ENCODE data around the gene RUFY4.
"Not testable (repeated sequence)": the region's sequence is repeated elsewhere in the genome, so short reads cannot be mapped to it uniquely, and the experiment has no call there.

DNA sequence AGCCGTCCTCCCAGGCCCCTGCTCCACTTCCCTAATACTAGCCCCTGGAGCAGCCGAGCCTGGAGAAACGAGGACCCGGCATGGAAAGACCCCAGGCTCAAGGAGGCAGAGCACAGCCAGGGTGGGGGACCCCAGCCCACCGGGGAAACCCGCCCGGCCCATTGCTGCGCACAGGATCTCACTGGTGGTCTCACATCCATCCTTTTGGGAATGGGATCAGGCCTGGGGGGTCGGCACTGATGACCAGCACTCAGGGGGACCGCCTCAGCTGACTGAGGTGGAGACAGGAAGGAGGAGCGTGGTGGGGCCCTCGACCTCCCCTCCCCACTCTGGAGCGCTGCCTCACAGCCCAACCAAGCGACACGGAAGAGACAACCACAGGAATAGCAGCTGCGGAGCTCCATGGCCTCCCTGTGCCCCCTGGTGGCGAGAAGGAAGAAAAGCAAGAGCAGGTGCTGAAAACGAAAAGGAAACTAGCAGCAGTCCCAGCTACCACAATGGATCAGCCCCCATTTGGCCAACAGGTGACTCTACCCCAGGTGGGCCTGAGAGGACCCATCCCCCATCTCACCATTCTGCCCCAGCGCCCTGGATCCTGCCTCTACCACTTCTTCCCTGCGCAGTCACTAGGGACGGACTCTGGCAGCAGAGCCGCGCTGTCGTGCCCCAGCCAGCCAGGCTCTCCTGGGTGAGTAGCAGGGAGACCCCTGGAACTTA is 34.4 kb upstream of the RUFY4 start:
- not testable (repeated sequence) for TF ChIP-seq CHAMP1 (IDR thresholded peaks at IDR 0.05); POLR2AphosphoS5 (IDR thresholded peaks at IDR 0.05; ENCODE audit: control insufficient read depth, insufficient read depth, low read depth, low read length); EGR1 (conservative IDR thresholded peaks at IDR 0.05); MAFK (IDR thresholded peaks at IDR 0.05; ENCODE audit: low read length); SMARCA4 (IDR thresholded peaks at IDR 0.05)
- TF ChIP-seq, protein P1, sequence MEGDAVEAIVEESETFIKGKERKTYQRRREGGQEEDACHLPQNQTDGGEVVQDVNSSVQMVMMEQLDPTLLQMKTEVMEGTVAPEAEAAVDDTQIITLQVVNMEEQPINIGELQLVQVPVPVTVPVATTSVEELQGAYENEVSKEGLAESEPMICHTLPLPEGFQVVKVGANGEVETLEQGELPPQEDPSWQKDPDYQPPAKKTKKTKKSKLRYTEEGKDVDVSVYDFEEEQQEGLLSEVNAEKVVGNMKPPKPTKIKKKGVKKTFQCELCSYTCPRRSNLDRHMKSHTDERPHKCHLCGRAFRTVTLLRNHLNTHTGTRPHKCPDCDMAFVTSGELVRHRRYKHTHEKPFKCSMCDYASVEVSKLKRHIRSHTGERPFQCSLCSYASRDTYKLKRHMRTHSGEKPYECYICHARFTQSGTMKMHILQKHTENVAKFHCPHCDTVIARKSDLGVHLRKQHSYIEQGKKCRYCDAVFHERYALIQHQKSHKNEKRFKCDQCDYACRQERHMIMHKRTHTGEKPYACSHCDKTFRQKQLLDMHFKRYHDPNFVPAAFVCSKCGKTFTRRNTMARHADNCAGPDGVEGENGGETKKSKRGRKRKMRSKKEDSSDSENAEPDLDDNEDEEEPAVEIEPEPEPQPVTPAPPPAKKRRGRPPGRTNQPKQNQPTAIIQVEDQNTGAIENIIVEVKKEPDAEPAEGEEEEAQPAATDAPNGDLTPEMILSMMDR (IDR thresholded peaks at IDR 0.05 in 2 of 3, conservative IDR thresholded peaks at IDR 0.05 in 1 of 3; ENCODE audit: insufficient read depth in 2 of 3, low read depth in 1 of 3, low read length in 3 of 3), result peak; percentile 59 to 66 (median 60)

Data from K562 (cell line).